ENCODE data around the gene HDX.
"Not testable (repeated sequence)": the region's sequence is repeated elsewhere in the genome, so short reads cannot be mapped to it uniquely, and the experiment has no call there.

The HDX gene

DNA sequence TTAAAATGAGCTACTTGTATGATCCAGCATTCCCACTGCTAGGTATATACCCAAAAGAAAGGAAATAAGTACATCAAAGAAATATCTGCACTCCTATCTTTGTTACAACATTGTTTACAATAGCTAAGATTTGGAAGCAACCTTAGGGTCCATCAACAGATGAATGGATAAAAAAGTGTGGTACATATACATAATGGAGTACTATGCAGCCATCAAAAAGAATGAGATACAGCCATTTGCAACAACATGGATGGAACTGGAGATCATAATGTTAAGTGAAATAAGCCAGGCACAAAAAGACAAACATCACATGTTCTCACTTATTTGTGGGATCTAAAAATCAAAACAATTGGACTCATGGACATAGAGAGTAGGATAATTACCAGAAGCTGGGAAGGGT lies 186.3 kb downstream of the HDX start:
- H3K4me1 ChIP-seq (ENCODE audit: control insufficient read depth, insufficient read depth, low read length); H3K36me3 ChIP-seq (ENCODE audit: control insufficient read depth in 2 of 2, insufficient read depth in 1 of 2, low read length in 2 of 2); H3K27ac ChIP-seq (ENCODE audit: extremely low read depth, low read depth, low read length); H3K4me3 ChIP-seq (ENCODE audit: low read depth, low read length); H3K9me3 ChIP-seq (ENCODE audit: control insufficient read depth, insufficient read depth, low read depth, low read length); POLR2A ChIA-PET; CTCF ChIA-PET: not testable (repeated sequence)
- peak; percentile 91 for TF ChIP-seq ZNF146 (tag by site-specific recombination; IDR thresholded peaks at IDR 0.05)
